Measurements from ENCODE around the gene SLC5A9. TPM values are rescaled to one million over a fixed set of nuclear protein-coding genes. Genes with fewer than 3 reads are reported as not detected.

Gene SLC5A9
- total RNA-seq, 1 experiment from 2014 or later, result not detected

DNA sequence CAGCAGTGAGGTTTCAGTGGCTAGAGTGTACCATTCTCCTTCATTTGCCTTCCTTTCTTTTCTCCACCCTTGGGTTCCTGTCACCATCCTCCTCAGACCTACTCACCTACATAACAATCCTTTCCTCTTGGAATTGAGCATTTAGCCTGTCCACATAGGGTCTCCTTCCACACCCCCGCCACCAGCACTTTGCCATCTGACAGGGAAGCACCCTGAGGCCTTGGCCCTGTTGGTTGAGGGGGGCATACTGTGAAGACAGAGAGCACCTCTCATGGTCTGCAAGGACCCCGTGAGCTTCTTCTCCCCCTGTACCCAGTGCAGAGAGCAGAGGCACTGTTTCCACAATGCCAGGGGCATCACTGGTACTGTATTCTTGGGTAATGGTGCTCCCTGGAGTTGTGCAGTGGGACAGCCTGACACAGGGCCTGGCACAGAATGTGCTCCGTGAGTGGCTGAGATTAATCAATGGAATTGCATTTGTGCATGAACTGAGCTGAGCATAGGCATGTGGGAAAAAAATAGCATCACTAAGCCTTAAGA lies 14.9 kb upstream of the SLC5A9 start:
- no peak overlapping the region for H3K4me3 ChIP-seq (replicated peaks in 1 of 2; ENCODE audit: low read depth in 1 of 2, low read length in 2 of 2)
- no TSS peak for BruUV-seq (replicated peaks)
- no peaks in the 10 kb centered on the region for H3K9me3 ChIP-seq (ENCODE audit: control insufficient read depth in 1 of 2, insufficient read depth in 1 of 2, low read depth in 1 of 2, low read length in 2 of 2)
- H3K27me3 ChIP-seq (ENCODE audit: insufficient read depth, low read length), result no peaks in the 10 kb centered on the region
- H4K20me1 ChIP-seq (ENCODE audit: insufficient read depth), result no peaks in the 10 kb centered on the region
- H3K9me2 ChIP-seq (ENCODE audit: insufficient read depth), result no peaks in the 10 kb centered on the region
- ChIA-PET POLR2A (no interaction called here), RAD21 (ENCODE audit: low non-redundant PET in 1 of 2, low total read pairs in 2 of 2, uncharacterized antibody in 2 of 2, unreplicated experiment in 2 of 2) (no interaction called here), CTCF (no interaction called here)
- no peak overlapping the region for H3K9ac ChIP-seq (ENCODE audit: low read length)
- TF ChIP-seq SP1 (IDR thresholded peaks at IDR 0.05; ENCODE audit: low read depth), result no peak
- TF ChIP-seq, protein P1, sequence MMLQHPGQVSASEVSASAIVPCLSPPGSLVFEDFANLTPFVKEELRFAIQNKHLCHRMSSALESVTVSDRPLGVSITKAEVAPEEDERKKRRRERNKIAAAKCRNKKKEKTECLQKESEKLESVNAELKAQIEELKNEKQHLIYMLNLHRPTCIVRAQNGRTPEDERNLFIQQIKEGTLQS (IDR thresholded peaks at IDR 0.05), result no peak
- TF ChIP-seq POLR2AphosphoS5 (IDR thresholded peaks at IDR 0.05; ENCODE audit: low read depth, low read length), result no peak
- no peak for TF ChIP-seq ZFX (IDR thresholded peaks at IDR 0.05)
- TF ChIP-seq TCF7L2 (IDR thresholded peaks at IDR 0.05; ENCODE audit: borderline replicate concordance, extremely low read depth, insufficient read depth, insufficient read length), result no peak
- no peak for TF ChIP-seq YY1 (IDR thresholded peaks at IDR 0.05; ENCODE audit: extremely low read depth, insufficient replicate concordance, low read depth, low read length)
- no peak for TF ChIP-seq EZH2 (IDR thresholded peaks at IDR 0.05)
- TF ChIP-seq SIN3A (IDR thresholded peaks at IDR 0.05; ENCODE audit: low read depth), result no peak
- TF ChIP-seq, protein P2, sequence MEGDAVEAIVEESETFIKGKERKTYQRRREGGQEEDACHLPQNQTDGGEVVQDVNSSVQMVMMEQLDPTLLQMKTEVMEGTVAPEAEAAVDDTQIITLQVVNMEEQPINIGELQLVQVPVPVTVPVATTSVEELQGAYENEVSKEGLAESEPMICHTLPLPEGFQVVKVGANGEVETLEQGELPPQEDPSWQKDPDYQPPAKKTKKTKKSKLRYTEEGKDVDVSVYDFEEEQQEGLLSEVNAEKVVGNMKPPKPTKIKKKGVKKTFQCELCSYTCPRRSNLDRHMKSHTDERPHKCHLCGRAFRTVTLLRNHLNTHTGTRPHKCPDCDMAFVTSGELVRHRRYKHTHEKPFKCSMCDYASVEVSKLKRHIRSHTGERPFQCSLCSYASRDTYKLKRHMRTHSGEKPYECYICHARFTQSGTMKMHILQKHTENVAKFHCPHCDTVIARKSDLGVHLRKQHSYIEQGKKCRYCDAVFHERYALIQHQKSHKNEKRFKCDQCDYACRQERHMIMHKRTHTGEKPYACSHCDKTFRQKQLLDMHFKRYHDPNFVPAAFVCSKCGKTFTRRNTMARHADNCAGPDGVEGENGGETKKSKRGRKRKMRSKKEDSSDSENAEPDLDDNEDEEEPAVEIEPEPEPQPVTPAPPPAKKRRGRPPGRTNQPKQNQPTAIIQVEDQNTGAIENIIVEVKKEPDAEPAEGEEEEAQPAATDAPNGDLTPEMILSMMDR (IDR thresholded peaks at IDR 0.05 in 2 of 3, conservative IDR thresholded peaks at IDR 0.05 in 1 of 3; ENCODE audit: borderline replicate concordance in 1 of 3, insufficient read depth in 1 of 3, low read depth in 2 of 3, low read length in 2 of 3), result no peak
- TF ChIP-seq SRF (IDR thresholded peaks at IDR 0.05; ENCODE audit: low read depth), result no peak
- TF ChIP-seq, protein P3, sequence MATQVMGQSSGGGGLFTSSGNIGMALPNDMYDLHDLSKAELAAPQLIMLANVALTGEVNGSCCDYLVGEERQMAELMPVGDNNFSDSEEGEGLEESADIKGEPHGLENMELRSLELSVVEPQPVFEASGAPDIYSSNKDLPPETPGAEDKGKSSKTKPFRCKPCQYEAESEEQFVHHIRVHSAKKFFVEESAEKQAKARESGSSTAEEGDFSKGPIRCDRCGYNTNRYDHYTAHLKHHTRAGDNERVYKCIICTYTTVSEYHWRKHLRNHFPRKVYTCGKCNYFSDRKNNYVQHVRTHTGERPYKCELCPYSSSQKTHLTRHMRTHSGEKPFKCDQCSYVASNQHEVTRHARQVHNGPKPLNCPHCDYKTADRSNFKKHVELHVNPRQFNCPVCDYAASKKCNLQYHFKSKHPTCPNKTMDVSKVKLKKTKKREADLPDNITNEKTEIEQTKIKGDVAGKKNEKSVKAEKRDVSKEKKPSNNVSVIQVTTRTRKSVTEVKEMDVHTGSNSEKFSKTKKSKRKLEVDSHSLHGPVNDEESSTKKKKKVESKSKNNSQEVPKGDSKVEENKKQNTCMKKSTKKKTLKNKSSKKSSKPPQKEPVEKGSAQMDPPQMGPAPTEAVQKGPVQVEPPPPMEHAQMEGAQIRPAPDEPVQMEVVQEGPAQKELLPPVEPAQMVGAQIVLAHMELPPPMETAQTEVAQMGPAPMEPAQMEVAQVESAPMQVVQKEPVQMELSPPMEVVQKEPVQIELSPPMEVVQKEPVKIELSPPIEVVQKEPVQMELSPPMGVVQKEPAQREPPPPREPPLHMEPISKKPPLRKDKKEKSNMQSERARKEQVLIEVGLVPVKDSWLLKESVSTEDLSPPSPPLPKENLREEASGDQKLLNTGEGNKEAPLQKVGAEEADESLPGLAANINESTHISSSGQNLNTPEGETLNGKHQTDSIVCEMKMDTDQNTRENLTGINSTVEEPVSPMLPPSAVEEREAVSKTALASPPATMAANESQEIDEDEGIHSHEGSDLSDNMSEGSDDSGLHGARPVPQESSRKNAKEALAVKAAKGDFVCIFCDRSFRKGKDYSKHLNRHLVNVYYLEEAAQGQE (IDR thresholded peaks at IDR 0.05; ENCODE audit: low read depth), result no peak
- TF ChIP-seq EGR1 (IDR thresholded peaks at IDR 0.05; ENCODE audit: low read depth), result no peak
- TF ChIP-seq CEBPB (IDR thresholded peaks at IDR 0.05; ENCODE audit: low read depth), result no peak
- TF ChIP-seq, protein P4, sequence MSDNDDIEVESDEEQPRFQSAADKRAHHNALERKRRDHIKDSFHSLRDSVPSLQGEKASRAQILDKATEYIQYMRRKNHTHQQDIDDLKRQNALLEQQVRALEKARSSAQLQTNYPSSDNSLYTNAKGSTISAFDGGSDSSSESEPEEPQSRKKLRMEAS (IDR thresholded peaks at IDR 0.05), result no peak
- TF ChIP-seq JUND (IDR thresholded peaks at IDR 0.05), result no peak
- TF ChIP-seq POLR2A (IDR thresholded peaks at IDR 0.05; ENCODE audit: borderline replicate concordance, extremely low read depth, insufficient read depth, insufficient read length), result no peak
- no peak overlapping the region for H3K4me2 ChIP-seq (ENCODE audit: low read length)
- H3K79me2 ChIP-seq (ENCODE audit: insufficient read depth, low read length), result no peaks in the 10 kb centered on the region
- no peak overlapping the region for H2AFZ ChIP-seq (ENCODE audit: low read depth, low read length, poor library complexity, severe bottlenecking)
- no peak for ATAC-seq
- no peaks in the 10 kb centered on the region for H3K36me3 ChIP-seq (ENCODE audit: control insufficient read depth in 1 of 2, insufficient read depth in 2 of 2, low read length in 2 of 2)
- H3K27ac ChIP-seq (ENCODE audit: low read depth, low read length), result no peak overlapping the region
- no peaks in the 10 kb centered on the region for H3K4me1 ChIP-seq (ENCODE audit: control insufficient read depth in 1 of 2, insufficient read depth in 2 of 2, low read length in 2 of 2)
- no peak for DNase-seq (ENCODE audit: low read depth, low spot score)
- intact Hi-C loops (cut with micrococcal nuclease), result no loop called here

Measured in HCT116 (cell line).